ENCODE results near the gene DACT2. TPM values are rescaled to one million over a fixed set of nuclear protein-coding genes. Genes with fewer than 3 reads are reported as not detected.
"Not testable (repeated sequence)": the region's sequence is repeated elsewhere in the genome, so short reads cannot be mapped to it uniquely, and the experiment has no call there.

Gene DACT2
- total RNA-seq, 1 donor from 2014 or later = 3.2 TPM

GRCh38 chr6:168304752-168305015 lies 14.9 kb downstream of the DACT2 start:
- DNase-seq (ENCODE audit: low spot score) = no peak

GRCh38 chr6:168303982-168304751 lies 15.4 kb downstream of the DACT2 start:
- no peak for DNase-seq (ENCODE audit: low spot score)

DNA sequence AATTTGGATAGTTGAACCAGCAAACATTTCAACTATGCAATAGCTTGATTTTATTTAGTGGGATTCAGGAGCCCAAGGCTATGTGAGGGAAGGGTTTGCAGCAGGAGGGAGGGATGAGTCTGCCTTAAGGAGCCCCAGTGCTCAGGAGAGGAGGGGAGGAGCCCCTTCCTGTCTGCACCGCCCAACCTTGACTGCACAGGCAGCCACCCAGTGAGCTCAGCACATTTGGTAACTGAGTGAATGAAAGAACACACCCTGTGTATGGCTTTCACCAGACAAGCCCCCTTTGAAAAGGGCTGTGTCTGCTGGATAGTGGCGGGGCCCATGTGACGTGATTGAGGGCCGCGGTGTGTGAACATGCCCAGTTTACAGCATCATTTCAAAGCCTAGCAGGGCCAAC lies 17.0 kb downstream of the DACT2 start:
- no peak for DNase-seq (ENCODE audit: low spot score)

DNA sequence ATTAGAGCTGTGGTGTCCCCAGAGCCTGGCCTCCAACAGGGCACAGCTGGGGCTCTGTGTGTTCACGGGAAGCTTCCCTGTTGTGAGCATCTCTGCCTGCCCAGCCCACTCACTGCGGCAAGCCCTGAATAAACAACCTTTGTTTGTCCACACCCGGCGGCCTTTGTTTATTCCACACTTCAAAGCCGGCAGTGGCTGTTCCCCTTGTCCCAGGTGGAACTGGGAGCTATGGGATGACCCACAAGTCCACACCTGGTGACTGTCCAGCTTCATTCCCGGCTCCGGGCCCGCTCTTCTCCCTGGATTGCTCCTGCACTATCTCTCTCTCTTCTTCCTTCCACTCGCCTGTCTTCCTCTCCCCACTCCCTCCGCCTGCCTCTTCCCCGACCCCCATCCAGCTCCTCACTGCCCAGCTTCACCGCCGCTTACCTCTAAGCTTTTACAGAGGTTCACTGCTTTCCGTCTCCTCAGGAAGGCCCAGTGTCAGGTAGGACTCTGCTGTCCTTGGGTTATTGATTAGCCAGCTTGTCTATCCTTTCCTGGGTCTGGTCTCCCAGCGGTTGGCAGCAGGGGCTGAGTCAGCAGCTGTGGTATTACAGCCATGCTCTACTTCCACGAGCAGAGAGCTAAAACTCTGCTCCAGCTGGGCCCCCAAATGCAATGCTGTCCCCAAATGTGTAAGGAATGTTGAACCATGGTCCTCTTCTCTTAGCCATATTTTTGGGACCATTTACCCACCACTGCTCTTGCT lies 17.8 kb downstream of the DACT2 start:
- peak; percentile 39 for DNase-seq (ENCODE audit: low spot score)

DNA sequence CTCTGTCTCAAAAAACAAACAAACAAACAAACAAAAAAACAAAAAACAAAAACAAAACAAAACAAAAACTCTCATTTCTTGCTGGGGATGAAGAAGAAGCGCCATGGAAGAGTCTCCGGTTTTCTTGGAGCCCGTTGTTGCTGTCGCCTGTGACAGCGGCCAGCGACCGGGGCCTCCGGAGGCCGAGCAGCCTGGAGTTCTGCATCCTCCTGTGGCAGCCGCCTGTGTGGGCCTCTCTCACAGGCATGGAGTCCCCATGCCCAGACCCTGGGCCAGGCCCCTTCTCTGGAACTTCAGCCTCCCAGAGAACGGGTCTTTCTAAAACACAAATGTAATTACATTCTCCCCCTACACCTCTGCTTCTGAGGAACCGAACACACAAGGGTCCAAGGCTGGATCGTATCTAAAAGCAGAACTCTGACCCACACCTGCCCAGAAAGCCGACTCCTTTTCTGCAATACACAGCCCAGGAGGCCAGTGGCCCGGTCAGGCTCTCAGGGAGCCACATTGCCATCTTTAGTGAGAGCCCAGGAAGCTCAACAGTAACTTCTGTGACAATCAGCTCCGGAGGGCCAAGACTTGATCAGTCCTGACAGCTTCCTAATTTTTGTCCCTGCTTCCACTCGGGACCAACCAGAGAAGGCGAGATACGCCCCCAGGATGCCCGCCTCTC lies 18.5 kb downstream of the DACT2 start:
- no peak for DNase-seq (ENCODE audit: low spot score)

DNA sequence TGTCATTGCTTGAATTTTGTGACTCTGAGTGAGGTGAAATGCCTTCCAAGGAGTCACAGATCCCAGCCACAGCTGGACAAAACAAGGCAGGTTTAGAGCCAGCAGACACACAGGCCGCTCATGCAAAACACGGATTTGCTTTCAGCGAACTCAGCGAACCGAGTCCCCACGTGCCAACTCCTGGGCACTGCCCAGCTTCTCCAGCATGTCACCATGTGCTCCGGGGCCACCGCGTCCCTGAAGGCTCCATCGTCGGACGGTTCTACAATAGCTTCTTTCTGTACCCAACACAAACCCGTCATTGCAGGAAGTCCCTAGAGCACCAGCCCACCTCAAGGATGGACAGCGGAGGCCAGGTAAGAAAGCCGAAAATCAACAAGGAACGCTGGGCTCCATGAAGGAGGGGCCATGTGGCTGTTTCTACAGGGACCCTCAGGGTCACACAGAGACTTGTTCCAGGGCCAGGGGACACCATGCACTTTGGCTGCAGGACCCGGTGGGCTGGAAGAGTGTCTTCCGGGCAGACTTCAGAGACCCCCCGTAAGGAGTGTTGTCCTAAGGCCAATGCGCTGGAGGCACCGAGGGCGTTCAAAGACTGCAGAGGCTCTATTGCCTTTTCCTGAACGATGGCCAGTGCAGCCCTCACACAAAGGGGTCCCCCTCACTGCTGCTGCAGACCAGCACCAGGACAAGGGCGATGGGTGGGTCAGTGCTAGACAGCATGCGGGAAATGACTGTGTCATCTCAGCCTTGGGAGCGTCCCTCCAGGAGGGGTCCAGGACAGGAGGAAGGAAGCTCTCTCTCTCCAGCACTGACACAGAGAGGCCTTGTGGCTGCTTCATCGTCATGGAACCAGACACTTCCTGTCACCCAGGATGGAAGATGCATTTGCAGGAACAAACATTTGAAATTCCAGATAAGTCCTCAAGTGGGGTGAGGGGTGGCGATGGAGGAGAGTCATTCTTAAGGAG lies 19.8 kb downstream of the DACT2 start:
- no peak for DNase-seq (ENCODE audit: low spot score)

DNA sequence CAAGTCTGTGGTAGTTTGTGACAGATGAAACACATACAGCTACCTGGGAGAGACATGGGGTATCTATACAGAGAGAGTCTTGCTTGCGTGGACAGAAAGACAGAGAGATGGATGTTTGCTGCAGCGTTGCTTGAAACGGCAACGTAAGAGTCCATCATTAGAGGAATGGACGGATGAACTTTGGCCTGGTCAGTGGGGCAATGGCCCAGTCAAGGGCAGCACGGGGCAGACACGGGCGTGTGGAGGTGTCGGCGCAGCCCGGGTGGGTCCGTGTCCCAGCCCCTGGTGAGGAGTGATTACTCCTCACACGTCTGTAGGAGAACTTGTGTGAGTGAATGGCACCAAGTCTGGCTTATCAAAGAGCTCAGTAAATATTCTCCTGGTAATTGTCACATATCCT lies 21.9 kb downstream of the DACT2 start:
- DNase-seq (ENCODE audit: low spot score) = no peak

- no peak for DNase-seq (ENCODE audit: low spot score)
Measured at GRCh38 chr6:168294901-168295300, 24.7 kb downstream of the DACT2 start.

DNA sequence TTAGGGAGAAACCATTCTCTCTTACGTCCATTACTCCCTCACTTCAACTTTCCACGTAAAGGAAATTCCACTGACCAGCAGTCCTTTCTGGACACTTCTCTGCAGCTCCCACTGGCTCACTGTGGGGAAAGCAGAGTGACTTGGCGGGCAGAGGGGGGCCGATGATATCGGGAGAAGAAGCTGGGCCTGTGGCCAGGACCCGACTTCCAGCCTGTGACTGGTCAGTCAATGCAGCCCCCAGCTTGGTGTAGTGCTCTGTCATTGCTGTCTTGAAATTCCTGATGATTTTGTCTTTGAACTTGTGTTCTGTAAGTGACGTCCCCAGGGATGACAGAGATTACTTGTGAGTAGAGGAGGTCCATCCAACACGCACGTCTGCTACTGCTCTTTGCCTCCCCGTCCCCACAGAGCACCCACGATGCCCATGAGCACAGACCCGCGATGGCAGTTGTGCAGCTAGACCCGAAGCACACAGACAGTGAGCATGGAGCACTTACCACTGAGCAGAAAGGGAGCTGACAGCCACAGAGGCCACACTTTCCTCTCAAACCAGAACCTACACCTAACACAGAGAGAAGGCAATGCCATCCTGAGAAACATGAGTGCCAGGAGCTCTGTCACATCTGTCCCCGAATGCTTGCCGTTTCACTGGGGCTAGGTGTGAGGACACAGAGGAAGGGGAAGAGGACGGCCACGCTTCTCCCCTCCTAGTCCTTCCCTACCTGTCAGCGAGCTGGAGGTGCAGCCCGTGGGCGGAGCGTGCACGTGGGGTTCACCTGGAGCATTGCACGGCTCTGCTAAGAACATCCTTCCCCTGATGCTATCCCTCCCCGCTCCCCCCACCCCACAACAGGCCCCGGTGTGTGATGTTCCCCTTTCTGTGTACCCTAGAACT lies 25.7 kb downstream of the DACT2 start:
- DNase-seq (ENCODE audit: low spot score) = no peak

DNA sequence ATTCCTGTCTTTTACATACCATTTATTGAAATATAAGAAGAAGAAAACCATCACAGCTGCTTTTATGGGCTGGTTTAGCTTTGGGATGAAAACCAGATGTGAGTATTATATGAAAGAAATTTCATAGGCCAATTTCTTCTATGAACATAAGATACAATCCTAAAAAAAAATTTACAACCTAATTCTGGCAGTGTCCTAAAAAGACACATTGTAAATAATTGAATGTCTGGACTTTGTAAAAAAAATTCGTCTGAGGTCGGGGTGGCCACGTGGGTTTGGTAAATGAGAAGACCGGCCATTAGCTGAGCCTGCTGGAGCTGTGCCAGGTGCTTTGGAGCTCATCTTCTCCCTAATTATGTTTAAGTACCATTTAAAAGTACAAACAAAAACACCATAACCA lies 26.8 kb downstream of the DACT2 start:
- no peak for DNase-seq (ENCODE audit: low spot score)

DNA sequence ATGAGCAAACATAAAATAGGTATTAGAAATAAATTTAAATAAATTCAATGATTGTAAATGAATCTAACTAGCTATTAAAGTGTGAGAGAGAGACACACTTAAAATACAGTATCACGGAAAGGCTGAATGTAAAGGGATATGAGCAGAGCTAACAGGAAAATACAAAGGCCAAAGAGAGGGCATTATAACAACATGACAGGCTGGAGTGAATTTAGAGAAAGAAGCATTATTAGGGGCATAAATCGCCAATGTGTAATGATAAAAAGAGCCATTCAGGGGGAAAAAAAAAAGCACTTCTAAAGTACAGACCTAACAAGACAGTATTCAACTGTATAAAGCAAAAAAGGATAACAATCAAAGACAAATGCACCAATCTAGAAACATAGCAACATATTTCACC lies 28.1 kb downstream of the DACT2 start:
- no peak for DNase-seq (ENCODE audit: low spot score)

- DNase-seq (ENCODE audit: low spot score) = no peak
Measured at GRCh38 chr6:168290095-168290494, 29.5 kb downstream of the DACT2 start.

DNA sequence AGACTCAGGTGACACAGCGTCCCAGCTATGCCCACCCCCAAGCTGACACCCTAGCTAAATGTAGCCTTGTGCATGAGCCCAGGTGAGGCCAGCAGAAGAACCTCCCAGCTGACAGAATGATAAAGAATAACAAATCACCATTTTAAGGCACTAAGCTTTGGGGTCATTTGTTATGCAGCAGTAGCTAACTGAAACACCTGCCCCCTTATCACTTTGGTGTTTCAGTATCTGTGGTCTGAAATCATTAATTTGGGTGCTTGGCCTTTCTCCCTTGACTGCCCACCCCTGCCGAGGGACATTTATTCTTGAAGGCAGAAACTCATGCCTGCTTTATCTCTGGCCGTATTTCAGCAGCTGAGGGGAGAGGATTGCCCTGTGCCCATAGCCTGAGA lies 30.0 kb downstream of the DACT2 start:
- DNase-seq (ENCODE audit: low spot score) = no peak

DNA sequence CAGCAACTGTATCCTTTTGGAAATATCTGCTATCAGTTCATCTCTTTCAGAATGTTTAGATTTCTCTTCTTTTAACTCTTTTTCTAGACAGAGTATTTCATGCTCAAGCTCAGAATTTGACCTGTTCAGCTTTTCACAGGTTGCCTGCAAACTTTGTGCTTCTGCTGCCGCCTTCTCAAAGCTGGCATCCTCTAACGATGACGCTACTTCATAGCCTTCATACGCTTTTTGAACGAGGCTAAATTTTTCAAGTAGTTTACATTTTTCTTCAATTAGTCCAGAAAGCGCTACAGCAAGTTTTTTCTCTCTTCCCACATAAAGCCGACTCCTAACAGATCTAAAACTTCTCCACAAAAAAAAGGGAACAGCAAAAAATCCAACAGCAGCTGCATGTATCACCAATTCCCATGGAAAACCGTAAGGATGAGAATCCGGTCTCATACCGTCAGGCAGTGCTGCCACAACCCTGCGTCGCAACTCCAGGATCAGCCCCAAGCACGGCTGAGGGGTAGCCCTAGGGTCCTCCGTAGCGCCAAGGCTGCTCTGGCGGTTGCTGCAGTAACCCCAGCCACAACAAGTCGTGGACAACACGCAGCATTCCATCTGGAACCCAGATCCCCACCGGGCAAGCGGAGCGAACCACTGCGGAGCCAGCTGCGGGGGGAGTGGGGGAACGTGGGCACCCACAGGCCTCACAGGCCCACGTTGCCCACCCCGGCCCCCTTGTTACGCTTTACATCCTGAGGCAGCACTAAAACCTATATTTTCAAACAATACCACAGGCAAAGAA lies 30.6 kb downstream of the DACT2 start:
- no peak for DNase-seq (ENCODE audit: low spot score)

- DNase-seq (ENCODE audit: low spot score) = not testable (repeated sequence)
Measured at GRCh38 chr6:168287460-168287859, 32.1 kb downstream of the DACT2 start.

DNA sequence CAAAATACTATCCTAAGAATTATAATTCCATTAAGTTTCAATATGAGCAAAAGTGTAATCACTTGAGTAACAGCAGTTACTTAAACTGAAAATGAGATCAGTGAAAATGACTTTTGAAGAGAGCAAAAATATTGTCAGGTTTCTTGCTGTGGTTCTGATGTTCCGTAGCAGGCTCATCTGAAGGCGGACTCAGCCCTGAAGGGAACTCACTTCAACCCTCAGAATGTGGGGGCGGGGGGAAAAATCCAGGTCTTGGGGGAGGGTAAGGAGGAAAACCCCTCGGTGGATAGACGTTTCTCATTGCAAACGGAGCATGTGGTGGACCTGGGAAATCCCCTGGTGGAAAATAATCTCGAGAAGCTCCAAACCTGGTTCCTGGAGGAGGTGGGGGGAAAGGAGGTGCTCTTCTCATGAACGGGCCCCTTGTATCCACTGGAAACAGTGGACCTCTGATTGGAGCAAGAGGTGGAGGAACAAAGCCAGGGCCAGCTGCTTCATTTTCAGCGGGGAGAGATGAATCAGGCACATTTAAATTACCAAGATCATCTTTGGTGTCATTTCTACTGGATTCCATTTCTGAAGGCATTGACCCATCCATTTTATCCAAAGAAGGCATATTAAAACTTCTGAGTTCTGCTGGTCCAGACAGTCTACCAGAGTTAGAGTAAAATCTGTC lies 32.7 kb downstream of the DACT2 start:
- not testable (repeated sequence) for DNase-seq (ENCODE audit: low spot score)

DNA sequence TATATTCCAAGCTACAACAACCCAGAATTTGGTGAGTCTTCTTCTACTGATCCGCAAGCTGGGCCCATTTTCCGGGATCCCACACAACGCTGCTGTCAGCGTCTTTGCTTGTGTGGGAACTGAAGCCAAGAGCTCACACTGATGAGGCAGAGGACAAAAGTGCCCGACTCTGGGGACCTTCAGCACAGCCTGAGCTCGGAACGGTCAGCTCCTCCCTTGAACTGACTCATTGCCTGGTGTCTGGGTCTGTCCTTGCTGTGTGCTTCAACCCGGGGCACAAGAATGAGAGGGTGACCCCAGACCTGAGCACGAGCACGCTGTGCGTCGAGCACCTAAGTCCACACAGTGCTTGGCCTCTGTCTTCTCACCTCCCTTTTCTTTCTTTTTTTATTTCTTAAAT lies 33.5 kb downstream of the DACT2 start:
- DNase-seq (ENCODE audit: low spot score) = no peak

DNA sequence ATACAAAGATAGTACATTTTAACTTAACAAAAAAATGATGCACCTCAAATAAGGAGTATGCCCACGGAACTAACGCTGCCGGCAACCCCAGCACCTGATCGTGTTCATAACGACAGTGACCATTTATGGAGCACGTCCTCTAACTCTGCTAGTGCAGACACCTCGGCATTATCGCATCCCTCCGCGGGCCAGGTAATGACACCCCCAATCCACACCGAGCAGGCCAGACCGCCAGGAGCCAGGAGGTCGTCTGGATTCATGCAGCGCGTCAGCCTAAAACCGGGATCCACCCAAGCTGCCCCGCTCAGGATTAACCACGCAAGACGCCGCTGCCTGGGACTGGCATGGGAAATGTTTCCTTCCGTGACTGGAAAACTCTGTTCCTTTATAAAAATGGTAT lies 34.1 kb downstream of the DACT2 start:
- no peak for DNase-seq (ENCODE audit: low spot score)

GRCh38 chr6:168284187-168284586 lies 35.4 kb downstream of the DACT2 start:
- DNase-seq (ENCODE audit: low spot score) = no peak

- DNase-seq (ENCODE audit: low spot score) = no peak
Measured at GRCh38 chr6:168283686-168284025, 35.9 kb downstream of the DACT2 start.
